HG03196 (cell line): Measurements from ENCODE around the gene ZNF485.

ENCODE experiments used
- ATAC-seq: cut with Tn5 transposase; IDR thresholded peaks from one replicate; pipeline ENCODE4 v1.9.1; 2021; ENCODE audit not compliant: unreplicated experiment

ZNF485 gene

DNA sequence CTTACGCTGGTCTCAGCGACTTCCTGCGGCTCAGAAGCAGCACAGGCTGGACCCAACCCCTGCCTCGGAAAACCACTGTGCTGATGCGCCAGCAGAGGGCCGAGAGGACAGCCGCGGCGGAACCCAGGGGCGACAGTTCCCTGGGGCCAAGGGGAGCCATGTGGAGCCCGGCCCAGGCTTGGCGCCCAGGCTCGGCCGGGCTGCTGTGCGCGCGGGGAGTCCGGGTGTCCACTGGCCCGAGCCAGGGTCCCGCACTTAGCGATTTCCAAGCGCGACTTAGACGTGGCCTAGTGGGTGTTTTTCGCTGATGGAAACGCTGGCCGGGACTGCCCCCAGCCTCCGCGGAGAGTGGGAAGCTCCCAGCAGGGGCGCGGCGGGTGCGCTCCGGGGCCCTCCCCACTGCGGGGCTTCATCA is 61.1 kb downstream of the ZNF485 start:
- ATAC-seq: no peak
